ENCODE results near the gene IGSF21. TPM values are rescaled to one million over a fixed set of nuclear protein-coding genes. Genes with fewer than 3 reads are reported as not detected.

The IGSF21 gene
- total RNA-seq, 1 donor from 2014 or later, result 0.94 TPM

DNA sequence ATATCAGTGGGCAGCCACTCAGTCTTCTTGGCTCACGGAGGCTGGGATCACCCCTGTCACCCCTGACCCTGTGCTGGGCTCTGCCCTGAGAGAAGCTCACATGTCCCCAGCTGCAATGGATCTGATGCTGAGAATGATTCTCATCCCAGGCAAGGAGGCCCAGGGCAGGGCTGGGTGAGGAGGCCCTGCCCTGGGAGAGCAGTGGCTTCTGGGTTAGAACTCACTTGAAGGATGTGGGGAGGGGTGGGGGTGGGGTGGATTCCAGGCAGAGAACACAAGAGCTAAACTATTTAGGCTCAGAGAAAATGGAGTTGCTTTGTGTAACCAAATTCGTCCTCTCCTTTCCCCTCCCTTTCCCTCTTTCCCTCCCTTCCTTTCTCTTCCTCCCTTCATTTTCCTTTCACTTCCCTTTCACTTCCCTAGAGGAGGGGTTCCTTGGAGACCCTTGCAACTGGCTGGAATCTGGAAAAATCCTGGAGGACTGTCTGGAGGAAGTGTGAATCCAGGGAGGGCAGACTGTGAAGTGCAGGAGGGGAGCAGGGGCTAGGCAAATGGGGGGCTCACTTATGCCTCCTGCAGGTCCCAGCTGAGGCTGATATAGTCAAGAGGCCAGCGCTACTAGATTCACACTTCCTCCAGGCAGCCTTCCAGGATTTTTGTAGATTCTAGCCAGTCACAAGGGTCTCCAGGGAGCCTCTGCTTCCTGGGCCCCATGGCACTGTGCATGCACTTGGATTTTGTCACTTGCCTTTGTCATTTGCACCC, 47.0 kb downstream of the IGSF21 start:
- Mint-ChIP-seq H3K27me3 (peaks cover 28% of the 10 kb centered on the region), H3K4me3 (no peak overlapping the region), H3K9me3 (no peaks in the 10 kb centered on the region), H3K27ac (no peak overlapping the region), H3K4me1 (ENCODE audit: unreplicated experiment) (peaks cover under 1% of the 10 kb centered on the region), H3K36me3 (no peaks in the 10 kb centered on the region)
- TF ChIP-seq, protein P1, sequence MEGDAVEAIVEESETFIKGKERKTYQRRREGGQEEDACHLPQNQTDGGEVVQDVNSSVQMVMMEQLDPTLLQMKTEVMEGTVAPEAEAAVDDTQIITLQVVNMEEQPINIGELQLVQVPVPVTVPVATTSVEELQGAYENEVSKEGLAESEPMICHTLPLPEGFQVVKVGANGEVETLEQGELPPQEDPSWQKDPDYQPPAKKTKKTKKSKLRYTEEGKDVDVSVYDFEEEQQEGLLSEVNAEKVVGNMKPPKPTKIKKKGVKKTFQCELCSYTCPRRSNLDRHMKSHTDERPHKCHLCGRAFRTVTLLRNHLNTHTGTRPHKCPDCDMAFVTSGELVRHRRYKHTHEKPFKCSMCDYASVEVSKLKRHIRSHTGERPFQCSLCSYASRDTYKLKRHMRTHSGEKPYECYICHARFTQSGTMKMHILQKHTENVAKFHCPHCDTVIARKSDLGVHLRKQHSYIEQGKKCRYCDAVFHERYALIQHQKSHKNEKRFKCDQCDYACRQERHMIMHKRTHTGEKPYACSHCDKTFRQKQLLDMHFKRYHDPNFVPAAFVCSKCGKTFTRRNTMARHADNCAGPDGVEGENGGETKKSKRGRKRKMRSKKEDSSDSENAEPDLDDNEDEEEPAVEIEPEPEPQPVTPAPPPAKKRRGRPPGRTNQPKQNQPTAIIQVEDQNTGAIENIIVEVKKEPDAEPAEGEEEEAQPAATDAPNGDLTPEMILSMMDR (conservative IDR thresholded peaks at IDR 0.05), result no peak
- DNase-seq (ENCODE audit: extremely low spot score, unreplicated experiment), result no peak

DNA sequence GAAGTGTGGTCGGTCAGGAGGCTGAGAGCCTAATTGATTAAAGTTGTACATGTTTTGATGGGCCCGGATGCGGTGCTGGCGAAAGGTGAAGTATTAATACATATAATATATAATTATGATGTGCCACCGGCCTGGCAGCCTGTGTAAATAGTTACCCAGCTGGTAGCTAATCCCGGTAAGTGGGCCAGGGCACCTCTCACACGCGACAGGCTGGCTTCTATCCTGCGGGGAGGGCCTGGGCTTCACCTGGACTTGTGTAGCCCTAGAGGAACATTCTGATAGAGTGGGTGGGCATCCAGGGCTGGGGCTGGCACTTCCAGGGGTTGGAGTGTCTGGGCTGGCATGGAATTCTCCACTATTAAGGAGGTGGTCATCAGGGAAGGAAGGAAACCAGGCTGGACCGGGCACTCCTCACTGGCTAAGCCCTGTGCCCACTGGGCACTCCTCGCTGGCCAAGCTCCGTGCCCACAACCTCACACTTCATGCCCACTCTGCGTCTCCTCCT, 48.3 kb downstream of the IGSF21 start:
- Mint-ChIP-seq H3K27ac (no peak overlapping the region), H3K36me3 (no peaks in the 10 kb centered on the region), H3K27me3 (peaks cover 28% of the 10 kb centered on the region), H3K4me3 (no peak overlapping the region), H3K9me3 (no peaks in the 10 kb centered on the region), H3K4me1 (ENCODE audit: unreplicated experiment) (no peaks in the 10 kb centered on the region)
- no peak for DNase-seq (ENCODE audit: extremely low spot score, unreplicated experiment)
- TF ChIP-seq, protein P1 (conservative IDR thresholded peaks at IDR 0.05), result no peak

DNA sequence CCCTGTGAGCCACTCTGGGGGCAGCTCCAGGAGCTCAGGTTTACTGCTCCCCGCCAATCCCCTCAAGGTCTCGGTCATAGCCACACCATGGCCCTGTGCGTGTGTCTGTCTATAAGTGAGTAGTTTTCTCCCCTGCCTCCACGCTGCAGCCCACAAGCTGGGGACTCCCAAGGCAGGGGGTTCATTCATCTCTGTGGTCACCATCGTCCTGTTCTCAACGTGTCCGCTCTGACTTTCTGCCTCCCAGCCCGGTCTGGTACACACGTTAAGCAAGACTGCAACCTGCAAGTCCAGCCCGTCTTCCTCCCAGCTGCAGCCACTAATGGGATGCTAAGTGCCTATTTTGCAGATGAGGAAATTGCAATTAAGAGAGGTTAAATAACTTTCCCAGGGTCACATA, 49.8 kb downstream of the IGSF21 start:
- no peak overlapping the region for H3K27ac Mint-ChIP-seq
- H3K9me3 Mint-ChIP-seq, result no peaks in the 10 kb centered on the region
- peaks cover 27% of the 10 kb centered on the region for H3K27me3 Mint-ChIP-seq
- no peaks in the 10 kb centered on the region for H3K36me3 Mint-ChIP-seq
- DNase-seq (ENCODE audit: extremely low spot score, unreplicated experiment), result no peak
- H3K4me1 Mint-ChIP-seq (ENCODE audit: unreplicated experiment), result peaks cover 6% of the 10 kb centered on the region
- no peak overlapping the region for H3K4me3 Mint-ChIP-seq
- TF ChIP-seq, protein P1 (conservative IDR thresholded peaks at IDR 0.05), result no peak

DNA sequence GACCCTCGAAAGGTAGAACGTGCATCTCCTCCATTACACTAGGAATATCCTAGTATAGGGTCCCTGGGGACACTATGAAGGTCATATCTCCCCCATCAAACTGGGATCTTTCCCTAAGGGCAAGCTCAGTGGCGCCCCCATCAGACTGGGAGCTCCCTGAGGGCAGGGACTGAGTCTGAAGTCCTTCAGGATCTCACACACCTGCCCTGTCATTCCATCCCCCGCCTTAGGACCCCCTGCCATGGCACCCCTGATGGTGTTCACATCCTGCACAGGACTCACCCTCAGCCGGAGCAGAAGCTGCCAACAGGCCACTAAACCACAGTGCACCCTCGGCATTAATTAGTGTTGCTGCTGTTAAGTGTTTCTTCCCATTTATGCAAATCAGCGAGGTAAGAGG, 50.4 kb downstream of the IGSF21 start:
- no peaks in the 10 kb centered on the region for H3K9me3 Mint-ChIP-seq
- H3K36me3 Mint-ChIP-seq, result no peaks in the 10 kb centered on the region
- H3K27me3 Mint-ChIP-seq, result peaks cover 29% of the 10 kb centered on the region
- peaks cover 6% of the 10 kb centered on the region for H3K4me1 Mint-ChIP-seq (ENCODE audit: unreplicated experiment)
- DNase-seq (ENCODE audit: extremely low spot score, unreplicated experiment), result no peak
- TF ChIP-seq, protein P1 (conservative IDR thresholded peaks at IDR 0.05), result no peak
- H3K4me3 Mint-ChIP-seq, result no peak overlapping the region
- no peak overlapping the region for H3K27ac Mint-ChIP-seq

DNA sequence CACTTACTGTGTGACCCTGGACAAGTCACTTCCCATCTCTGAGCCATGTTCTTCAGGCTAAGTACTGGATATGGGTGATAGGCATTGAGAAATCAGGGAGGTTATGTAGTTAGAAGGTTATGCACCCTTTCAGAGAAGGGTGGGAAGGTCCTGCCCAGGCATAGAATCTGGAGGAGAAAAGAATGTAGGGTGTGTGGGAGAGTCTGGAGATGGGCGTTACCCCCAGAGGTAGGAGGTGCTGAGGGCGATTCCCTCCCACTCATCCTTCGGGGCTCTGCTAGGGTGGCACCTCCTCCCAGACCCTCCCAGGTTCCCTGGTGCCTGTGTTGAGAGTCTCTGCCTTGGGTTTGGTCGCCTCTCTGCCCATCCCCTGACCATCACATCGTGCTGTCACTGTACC, 51.1 kb downstream of the IGSF21 start:
- Mint-ChIP-seq H3K27me3 (peaks cover 30% of the 10 kb centered on the region), H3K36me3 (no peaks in the 10 kb centered on the region), H3K4me3 (no peak overlapping the region), H3K27ac (peak overlapping the region; percentile 23), H3K4me1 (ENCODE audit: unreplicated experiment) (peaks cover 6% of the 10 kb centered on the region), H3K9me3 (no peaks in the 10 kb centered on the region)
- DNase-seq (ENCODE audit: extremely low spot score, unreplicated experiment), result no peak
- TF ChIP-seq, protein P1 (conservative IDR thresholded peaks at IDR 0.05), result no peak
